Stimulated activated CD8-positive, alpha-beta memory T cell treated with anti-CD3 and anti-CD28 coated beads, Interleukin-2, amount 100 ng/mL, for 48 hours (primary cell): Measurements from ENCODE around the gene NUP214.
"Not testable (repeated sequence)": the region's sequence is repeated elsewhere in the genome, so short reads cannot be mapped to it uniquely, and the experiment has no call there.

ENCODE experiments used
- DNase-seq, 2 donors: peaks; one replicate each; pipeline ENCODE4 v3.0.0-alpha.2; 2020; ENCODE audit warnings: low read depth in 2 of 2

The NUP214 gene

GRCh38 chr9:131193051-131193450 is 67.7 kb downstream of the NUP214 start:
- no peak for DNase-seq

- DNase-seq: no peak
These were observed 69.4 kb downstream of the NUP214 start for GRCh38 chr9:131194762-131195161.

GRCh38 chr9:131197160-131197911 is 72.0 kb downstream of the NUP214 start:
- DNase-seq: no peak

DNA sequence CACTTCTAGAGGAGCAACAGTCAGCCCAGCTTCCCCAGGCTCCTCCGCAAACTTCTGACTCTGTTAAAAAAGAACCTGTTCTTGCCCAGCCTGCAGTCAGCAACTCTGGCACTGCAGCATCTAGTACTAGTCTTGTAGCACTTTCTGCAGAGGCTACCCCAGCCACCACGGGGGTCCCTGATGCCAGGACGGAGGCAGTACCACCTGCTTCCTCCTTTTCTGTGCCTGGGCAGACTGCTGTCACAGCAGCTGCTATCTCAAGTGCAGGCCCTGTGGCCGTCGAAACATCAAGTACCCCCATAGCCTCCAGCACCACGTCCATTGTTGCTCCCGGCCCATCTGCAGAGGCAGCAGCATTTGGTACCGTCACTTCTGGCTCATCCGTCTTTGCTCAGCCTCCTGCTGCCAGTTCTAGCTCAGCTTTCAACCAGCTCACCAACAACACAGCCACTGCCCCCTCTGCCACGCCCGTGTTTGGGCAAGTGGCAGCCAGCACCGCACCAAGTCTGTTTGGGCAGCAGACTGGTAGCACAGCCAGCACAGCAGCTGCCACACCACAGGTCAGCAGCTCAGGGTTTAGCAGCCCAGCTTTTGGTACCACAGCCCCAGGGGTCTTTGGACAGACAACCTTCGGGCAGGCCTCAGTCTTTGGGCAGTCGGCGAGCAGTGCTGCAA is 72.8 kb downstream of the NUP214 start:
- no peak for DNase-seq

DNA sequence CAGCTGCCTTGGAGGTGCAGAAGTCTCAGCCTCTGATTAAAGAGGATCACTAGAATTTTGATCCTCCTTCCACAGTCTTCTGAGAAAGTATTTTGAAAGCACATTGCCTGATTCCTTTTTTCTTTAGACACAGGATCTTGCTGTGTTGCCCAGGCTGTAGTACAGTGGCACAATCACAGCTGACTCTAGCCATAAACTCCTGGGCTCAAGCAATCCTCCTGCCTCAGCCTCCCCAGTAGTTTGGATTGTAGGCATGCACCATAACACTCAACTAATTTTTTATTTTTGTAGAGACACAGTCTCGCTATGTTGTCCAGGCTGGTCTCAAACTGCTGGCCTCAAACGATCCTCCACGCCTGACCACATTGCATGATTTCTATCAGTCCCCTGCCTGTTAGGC is 76.5 kb downstream of the NUP214 start:
- no peak for DNase-seq

GRCh38 chr9:131203431-131204218 is 78.2 kb downstream of the NUP214 start:
- no peak for DNase-seq

DNA sequence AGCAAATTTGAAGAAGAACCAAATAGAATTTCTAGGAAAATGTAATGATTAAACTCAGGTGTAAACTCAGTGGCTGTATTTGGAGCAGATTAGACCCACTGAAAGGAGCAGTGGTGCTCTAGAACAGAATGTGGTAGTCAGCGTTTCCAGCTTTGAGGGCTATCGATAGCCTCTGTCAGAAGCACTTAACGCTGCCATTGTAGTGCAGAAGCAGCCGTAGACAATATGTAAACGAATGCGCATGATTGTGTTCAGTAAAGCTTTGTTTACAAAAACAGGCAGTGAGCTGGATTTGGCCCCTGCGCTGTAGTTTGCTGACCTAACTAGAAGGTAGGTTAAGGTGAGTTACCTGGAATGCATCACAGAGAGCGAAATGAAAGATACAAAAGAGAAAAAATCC is 78.9 kb downstream of the NUP214 start:
- DNase-seq: no peak

DNA sequence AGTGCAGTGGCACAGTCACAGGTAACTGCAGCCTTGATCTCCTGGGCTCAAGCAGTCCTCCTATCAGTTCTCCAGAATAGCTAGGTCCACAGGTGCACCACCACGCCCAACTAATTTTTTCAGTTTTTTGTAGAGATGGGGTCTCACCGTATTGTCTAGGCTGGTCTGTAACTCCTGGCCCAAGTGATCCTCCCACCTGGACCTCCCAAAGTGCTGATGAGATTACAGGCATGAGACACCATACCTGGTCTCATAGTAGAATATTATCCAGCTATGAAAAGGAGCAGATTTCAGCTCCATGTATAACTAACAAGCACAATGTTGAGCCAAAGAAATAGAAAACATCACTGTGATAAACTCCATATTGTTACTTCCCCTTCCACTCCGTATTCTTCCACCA is 81.1 kb downstream of the NUP214 start:
- DNase-seq: no peak

GRCh38 chr9:131211920-131212319 is 86.5 kb downstream of the NUP214 start:
- DNase-seq: not testable (repeated sequence)

GRCh38 chr9:131214286-131214856 is 89.0 kb downstream of the NUP214 start:
- no peak for DNase-seq

DNA sequence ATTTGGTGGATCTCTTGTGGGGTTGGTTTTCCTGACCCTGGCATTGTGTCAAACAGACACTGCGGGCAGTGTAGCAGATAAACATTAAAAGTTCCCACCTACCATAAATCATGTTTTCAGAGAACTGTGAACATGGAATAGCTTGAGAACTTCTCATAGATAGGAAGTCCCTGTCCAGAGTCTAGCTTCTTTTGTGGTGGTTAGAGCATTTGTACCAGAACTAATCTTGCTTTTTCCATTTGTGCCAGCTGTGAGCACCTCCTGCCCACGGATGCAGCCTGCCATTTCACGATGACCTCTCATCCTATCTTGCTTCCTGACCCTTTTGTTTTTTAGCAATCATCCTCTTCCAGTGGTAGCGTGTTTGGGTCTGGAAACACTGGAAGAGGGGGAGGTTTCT is 89.5 kb downstream of the NUP214 start:
- DNase-seq: no peak

DNA sequence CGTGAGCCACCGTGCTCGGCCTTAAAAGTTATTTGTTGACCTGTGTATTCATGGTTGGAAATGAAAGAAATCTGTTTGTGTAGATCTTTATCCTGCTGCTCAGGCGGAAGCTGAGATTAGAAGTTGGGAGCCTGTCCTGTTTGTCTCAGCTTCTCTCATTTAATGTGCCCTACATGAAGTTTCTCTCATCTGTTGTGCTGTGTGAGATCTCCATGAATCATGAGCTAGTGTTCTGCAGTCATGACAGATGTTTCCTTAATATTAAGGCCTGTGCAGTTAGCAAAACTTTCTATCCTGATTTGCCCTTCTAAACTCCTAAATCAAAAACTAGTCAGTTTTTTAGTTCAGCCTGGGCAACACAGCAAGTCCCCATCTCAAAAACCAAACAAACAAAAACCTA is 91.4 kb downstream of the NUP214 start:
- DNase-seq: no peak

GRCh38 chr9:131217331-131218031 is 92.1 kb downstream of the NUP214 start:
- DNase-seq: no peak

GRCh38 chr9:131218370-131218769 is 93.0 kb downstream of the NUP214 start:
- no peak for DNase-seq

- no peak for DNase-seq
These were observed 95.1 kb downstream of the NUP214 start for GRCh38 chr9:131220485-131220884.

DNA sequence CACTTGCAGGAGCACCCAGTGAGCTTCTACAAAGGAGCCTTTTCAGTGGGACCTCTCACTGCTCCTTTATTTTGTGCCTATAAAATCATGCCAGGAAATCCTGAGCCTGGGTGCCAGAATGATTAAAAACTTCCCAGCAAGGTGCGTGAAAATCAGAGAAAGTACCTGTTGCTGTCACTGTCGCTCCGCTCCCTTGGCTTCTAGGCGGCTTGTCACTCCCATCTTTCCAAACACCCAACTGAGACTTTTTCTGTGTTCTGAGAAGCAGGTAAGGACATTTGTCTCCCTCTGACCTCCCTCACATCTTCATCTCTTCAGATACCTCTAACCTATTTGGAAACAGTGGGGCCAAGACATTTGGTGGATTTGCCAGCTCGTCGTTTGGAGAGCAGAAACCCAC is 97.1 kb downstream of the NUP214 start:
- DNase-seq: no peak

DNA sequence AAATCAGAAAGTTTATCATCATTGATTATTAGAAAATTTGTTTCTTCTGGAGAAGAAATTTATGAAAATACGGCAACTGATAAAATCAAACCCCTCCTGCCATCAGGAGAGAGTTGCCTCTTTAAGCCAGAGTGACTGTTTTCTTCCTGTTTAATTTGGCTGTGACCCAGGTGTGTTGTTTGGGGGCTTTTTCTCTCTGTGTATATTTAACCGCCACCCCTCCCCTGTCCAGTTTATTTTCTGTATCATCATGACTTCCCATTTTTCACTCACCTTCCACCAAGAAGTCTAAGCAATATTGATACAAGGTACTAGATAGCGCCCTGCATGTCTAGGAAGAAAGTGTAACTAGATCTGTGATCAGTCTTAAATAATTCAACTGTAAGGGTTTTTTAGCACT is 100.8 kb downstream of the NUP214 start:
- DNase-seq: no peak

- no peak for DNase-seq
These were observed 101.9 kb downstream of the NUP214 start for GRCh38 chr9:131227112-131227958.

DNA sequence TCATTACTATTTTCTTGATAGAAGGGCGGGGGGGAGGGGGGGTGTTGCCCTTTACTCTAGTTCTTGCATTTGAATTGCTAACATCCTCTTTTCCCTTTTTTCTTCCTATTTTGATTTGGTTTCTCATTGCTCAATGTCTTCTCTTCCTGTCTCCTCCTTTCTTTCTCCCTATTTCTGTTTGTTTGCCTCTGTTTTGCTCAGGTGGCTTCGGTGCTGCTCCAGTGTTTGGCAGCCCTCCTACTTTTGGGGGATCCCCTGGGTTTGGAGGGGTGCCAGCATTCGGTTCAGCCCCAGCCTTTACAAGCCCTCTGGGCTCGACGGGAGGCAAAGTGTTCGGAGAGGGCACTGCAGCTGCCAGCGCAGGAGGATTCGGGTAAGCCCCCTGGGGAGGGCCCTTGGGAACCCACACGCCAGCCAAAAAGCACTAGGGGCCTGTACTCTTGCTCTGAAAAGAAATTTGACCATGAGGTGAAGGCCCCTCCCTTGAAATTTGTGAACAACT is 102.6 kb downstream of the NUP214 start:
- no peak for DNase-seq

DNA sequence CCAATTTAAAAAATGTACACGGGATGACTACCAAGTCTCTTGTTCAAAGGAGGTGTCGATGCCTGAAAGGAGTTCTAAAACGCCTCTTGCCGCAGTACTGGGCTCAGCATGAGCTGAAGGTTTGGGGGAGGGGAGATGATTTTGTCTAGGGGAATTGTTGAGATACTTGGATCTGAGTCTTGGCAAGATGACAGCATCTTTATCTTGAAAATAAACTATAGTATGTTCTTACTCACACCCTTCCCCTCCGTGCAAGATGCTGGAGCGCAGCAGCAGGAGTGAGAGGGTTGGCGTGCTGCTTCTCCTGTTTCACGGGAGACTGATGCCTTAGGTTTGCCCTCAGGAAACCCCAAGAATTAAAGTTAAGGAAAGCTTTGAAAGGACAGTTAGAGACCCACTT is 103.6 kb downstream of the NUP214 start:
- no peak for DNase-seq

DNA sequence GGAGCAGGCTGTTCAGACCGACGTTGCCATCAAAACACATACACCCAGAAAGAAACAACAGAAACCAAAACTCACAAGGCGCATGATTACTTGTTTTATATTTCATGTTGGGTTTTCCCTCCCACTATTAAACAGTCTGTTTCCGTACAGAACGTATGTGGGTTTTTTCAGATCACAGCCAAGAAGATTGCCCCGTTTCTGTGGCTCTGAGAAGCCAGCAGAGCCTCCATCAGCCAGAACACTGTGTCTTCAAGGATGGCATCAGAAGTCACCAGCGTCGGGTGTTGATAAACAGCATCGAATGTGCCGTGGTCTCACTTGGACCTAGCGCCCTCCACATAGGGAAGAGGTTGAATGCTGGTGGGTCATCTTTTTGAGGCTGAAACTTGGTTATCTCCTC is 108.2 kb downstream of the NUP214 start:
- no peak for DNase-seq
